Measurements from ENCODE around the gene UBE3B. TPM values are rescaled to one million over a fixed set of nuclear protein-coding genes. Genes with fewer than 3 reads are reported as not detected.
A peak's percentile ranks its signal among the peaks of the same experiment; 100 is the strongest.

UBE3B gene
- polyA plus RNA-seq, 3 donors: 14.4 to 25.9 (median 18.2) TPM

GRCh38 chr12:109475121-109475520 is 2.3 kb upstream of the UBE3B start:
- TF ChIP-seq CTCF (IDR thresholded peaks at IDR 0.05): no peak
- Histone ChIP-seq H3K4me3 (replicated peaks in 1 of 3; ENCODE audit: low read depth in 2 of 3, low read length in 3 of 3) (no peak overlapping the region), H3K79me2 (ENCODE audit: insufficient read depth, low read length) (peaks cover 91% of the 10 kb centered on the region), H3K9me3 (replicated peaks in 1 of 2; ENCODE audit: control insufficient read depth in 1 of 2, insufficient read depth in 1 of 2, low read length in 2 of 2) (no peaks in the 10 kb centered on the region), H3K4me2 (replicated peaks; ENCODE audit: extremely low read depth, low read length, poor library complexity, severe bottlenecking) (no peak overlapping the region), H3K36me3 (replicated peaks in 1 of 2; ENCODE audit: control insufficient read depth in 1 of 2, insufficient read depth in 2 of 2, low read length in 2 of 2) (peaks cover 4 to 21% of the 10 kb centered on the region in 2 donors), H3K27ac (ENCODE audit: low read depth in 1 of 2, low read length in 2 of 2) (no peak overlapping the region), H4K20me1 (ENCODE audit: insufficient read depth, low read length) (peaks cover 38% of the 10 kb centered on the region), H3K27me3 (ENCODE audit: control insufficient read depth in 2 of 2, insufficient read depth in 2 of 2, low read length in 2 of 2) (no peaks in the 10 kb centered on the region), H3K4me1 (ENCODE audit: control insufficient read depth in 1 of 2, insufficient read depth in 2 of 2, low read length in 2 of 2) (peaks cover 20 to 28% of the 10 kb centered on the region in 2 donors), H2AFZ (ENCODE audit: insufficient read depth, low read depth, low read length, poor library complexity, severe bottlenecking) (no peak overlapping the region), H3K9ac (ENCODE audit: insufficient read depth, low read length, poor library complexity, severe bottlenecking) (no peak overlapping the region)
- Mint-ChIP-seq H3K27ac (no peak overlapping the region), H3K27me3 (ENCODE audit: low read depth in 3 of 3) (no peaks in the 10 kb centered on the region), H3K9me3 (no peaks in the 10 kb centered on the region), H3K4me1 (peaks cover 24% of the 10 kb centered on the region), H3K36me3 (peaks cover 3 to 14% of the 10 kb centered on the region in 2 donors), H3K4me3 (no peak overlapping the region)
- WGBS (ENCODE audit: insufficient coverage): no CpG with 5 or more reads among the region's 7 CpGs
- intact Hi-C loops (cut with micrococcal nuclease): loop anchor here (5.0 kb wide), 4 partner anchors 237 to 652 kb away; partner anchors contain the start of genes FAM222A (in 2 of the 2) and UNG (in 1 of the 2)
- DNase-seq: no peak

- Mint-ChIP-seq H3K36me3 (peaks cover 0 to 5% of the 10 kb centered on the region in 2 donors), H3K9me3 (no peaks in the 10 kb centered on the region), H3K4me3 (peak overlapping the region; percentile 93 to 96), H3K27me3 (ENCODE audit: low read depth in 3 of 3) (no peaks in the 10 kb centered on the region), H3K27ac (peak overlapping the region; percentile 72 to 100 (median 100)), H3K4me1 (peaks cover 24% of the 10 kb centered on the region)
- 33% methylated on average over 19 of the region's 19 CpGs for WGBS (ENCODE audit: insufficient coverage)
- peak overlapping the region; percentile 87 for H3K4me2 ChIP-seq (replicated peaks; ENCODE audit: extremely low read depth, low read length, poor library complexity, severe bottlenecking)
- H3K27me3 ChIP-seq (ENCODE audit: control insufficient read depth in 2 of 2, insufficient read depth in 2 of 2, low read length in 2 of 2): no peaks in the 10 kb centered on the region
- H3K9ac ChIP-seq (ENCODE audit: insufficient read depth, low read length, poor library complexity, severe bottlenecking): peak overlapping the region; percentile 92
- no peak for TF ChIP-seq CTCF (IDR thresholded peaks at IDR 0.05)
- peak overlapping the region; percentile 74 to 95 (median 81) for H3K4me3 ChIP-seq (replicated peaks in 1 of 3; ENCODE audit: low read depth in 2 of 3, low read length in 3 of 3)
- no peaks in the 10 kb centered on the region for H3K9me3 ChIP-seq (replicated peaks in 1 of 2; ENCODE audit: control insufficient read depth in 1 of 2, insufficient read depth in 1 of 2, low read length in 2 of 2)
- intact Hi-C loops (cut with micrococcal nuclease): loop anchor here (5.0 kb wide), 4 partner anchors 236 to 651 kb away; partner anchors contain the start of genes FAM222A (in 2 of the 2) and UNG (in 1 of the 2)
- peak overlapping the region in 1 of 2 donors; percentile 93 for H3K27ac ChIP-seq (ENCODE audit: low read depth in 1 of 2, low read length in 2 of 2)
- H3K36me3 ChIP-seq (replicated peaks in 1 of 2; ENCODE audit: control insufficient read depth in 1 of 2, insufficient read depth in 2 of 2, low read length in 2 of 2): peaks cover 4 to 12% of the 10 kb centered on the region in 2 donors
- DNase-seq: no peak
- peaks cover 20 to 28% of the 10 kb centered on the region in 2 donors for H3K4me1 ChIP-seq (ENCODE audit: control insufficient read depth in 1 of 2, insufficient read depth in 2 of 2, low read length in 2 of 2)
- H3K79me2 ChIP-seq (ENCODE audit: insufficient read depth, low read length): peaks cover 80% of the 10 kb centered on the region
- peak overlapping the region; percentile 89 for H2AFZ ChIP-seq (ENCODE audit: insufficient read depth, low read depth, low read length, poor library complexity, severe bottlenecking)
- peaks cover 27% of the 10 kb centered on the region for H4K20me1 ChIP-seq (ENCODE audit: insufficient read depth, low read length)
Observed at GRCh38 chr12:109475993-109476806, 1.2 kb upstream of the UBE3B start.

Measured in CD14-positive monocyte (primary cell).